ENCODE results near the gene CIC.

- no peak for TF ChIP-seq CTCF (IDR thresholded peaks at IDR 0.05)
- TF ChIP-seq POLR2A (IDR thresholded peaks at IDR 0.05) = no peak
These were observed 22.0 kb upstream of the CIC start for GRCh38 chr19:42246922-42247639.

Data from lower leg skin (tissue), 3 donors.